ENCODE results near the gene LANCL2. TPM values are rescaled to one million over a fixed set of nuclear protein-coding genes. Genes with fewer than 3 reads are reported as not detected.

The LANCL2 gene, protein sequence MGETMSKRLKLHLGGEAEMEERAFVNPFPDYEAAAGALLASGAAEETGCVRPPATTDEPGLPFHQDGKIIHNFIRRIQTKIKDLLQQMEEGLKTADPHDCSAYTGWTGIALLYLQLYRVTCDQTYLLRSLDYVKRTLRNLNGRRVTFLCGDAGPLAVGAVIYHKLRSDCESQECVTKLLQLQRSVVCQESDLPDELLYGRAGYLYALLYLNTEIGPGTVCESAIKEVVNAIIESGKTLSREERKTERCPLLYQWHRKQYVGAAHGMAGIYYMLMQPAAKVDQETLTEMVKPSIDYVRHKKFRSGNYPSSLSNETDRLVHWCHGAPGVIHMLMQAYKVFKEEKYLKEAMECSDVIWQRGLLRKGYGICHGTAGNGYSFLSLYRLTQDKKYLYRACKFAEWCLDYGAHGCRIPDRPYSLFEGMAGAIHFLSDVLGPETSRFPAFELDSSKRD
- total RNA-seq, result 10 to 100 TPM in 2 of 4 donors, 1 to 10 TPM in 2; 6.4 to 12.8 (median 9.7) TPM

DNA sequence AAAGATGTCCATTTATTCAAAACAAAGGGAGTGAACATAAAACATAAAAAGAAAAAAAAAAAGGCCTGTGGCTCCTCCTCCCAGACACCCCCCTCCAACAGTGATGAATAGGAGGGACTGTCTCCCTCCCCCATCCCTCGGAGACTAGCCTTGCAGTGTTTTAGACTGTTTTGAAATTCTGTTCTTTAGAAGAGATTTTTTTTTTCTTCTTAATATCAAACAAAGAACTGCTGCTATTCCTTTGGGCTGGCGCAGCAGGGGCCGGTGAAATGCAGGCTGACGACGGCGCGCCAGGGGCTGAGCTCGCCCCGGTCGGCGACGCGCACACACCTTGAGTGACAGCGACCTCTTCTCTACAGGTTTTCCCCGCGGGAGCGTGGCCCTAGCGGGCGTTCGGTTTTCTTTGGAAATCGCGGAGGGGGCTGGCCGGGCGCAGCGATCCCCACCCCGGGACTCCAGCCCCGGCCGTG lies at the start of gene LANCL2:
Gene LANCL2 (plus strand): TSS at position 133 of the 470 bp plus-strand sequence. CDS start 689 bp downstream, outside the sequence.
- Histone ChIP-seq H3K27me3 (no peaks in the 10 kb centered on the region), H3K36me3 (no peaks in the 10 kb centered on the region), H3K9me3 (no peaks in the 10 kb centered on the region), H3K27ac (peak within 1 kb of the TSS; percentile 97 to 99 (median 98)), H3K4me1 (peaks cover 8 to 24% (median 14%) of the 10 kb centered on the region in 3 donors), H3K4me3 (peak within 1 kb of the TSS; percentile 73 to 92 (median 88))
- DNase-seq, result no peak
- WGBS, 2 donors, result 0 to 5% methylated on average over 11 to 14 of the region's 28 CpGs
- TF ChIP-seq, protein P1, sequence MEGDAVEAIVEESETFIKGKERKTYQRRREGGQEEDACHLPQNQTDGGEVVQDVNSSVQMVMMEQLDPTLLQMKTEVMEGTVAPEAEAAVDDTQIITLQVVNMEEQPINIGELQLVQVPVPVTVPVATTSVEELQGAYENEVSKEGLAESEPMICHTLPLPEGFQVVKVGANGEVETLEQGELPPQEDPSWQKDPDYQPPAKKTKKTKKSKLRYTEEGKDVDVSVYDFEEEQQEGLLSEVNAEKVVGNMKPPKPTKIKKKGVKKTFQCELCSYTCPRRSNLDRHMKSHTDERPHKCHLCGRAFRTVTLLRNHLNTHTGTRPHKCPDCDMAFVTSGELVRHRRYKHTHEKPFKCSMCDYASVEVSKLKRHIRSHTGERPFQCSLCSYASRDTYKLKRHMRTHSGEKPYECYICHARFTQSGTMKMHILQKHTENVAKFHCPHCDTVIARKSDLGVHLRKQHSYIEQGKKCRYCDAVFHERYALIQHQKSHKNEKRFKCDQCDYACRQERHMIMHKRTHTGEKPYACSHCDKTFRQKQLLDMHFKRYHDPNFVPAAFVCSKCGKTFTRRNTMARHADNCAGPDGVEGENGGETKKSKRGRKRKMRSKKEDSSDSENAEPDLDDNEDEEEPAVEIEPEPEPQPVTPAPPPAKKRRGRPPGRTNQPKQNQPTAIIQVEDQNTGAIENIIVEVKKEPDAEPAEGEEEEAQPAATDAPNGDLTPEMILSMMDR (IDR thresholded peaks at IDR 0.05), result no peak
- no peak for TF ChIP-seq POLR2A (IDR thresholded peaks at IDR 0.05)
- intact Hi-C loops (cut with DNase I), result no loop called here

DNA sequence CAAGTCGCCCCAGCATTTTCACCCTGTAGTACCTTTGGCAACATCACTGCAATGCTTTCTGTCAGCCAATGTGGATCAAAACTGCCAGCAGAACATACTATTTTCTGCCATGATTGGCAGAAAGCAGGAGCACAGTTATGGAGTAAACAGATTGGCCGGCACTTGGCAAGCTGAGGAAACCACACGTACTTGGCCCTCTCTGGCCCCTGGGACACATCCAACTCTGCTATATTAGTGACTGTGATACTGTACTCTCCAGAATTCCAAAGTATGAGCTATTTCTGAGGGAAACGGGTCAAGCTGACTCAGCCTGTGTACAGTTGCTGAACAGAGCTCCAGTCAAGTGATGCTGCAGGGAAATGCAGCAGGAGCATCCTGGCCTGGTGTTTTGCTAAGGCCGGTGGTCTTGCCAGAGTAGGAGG lies 39.8 kb upstream of the LANCL2 start:
- H3K27ac ChIP-seq, result no peak overlapping the region
- H3K27me3 ChIP-seq, result no peaks in the 10 kb centered on the region
- no peak overlapping the region for H3K4me3 ChIP-seq
- TF ChIP-seq POLR2A (IDR thresholded peaks at IDR 0.05), result no peak
- TF ChIP-seq, protein P1 (IDR thresholded peaks at IDR 0.05), result no peak
- peaks cover 0 to 10% (median 0%) of the 10 kb centered on the region in 3 donors for H3K4me1 ChIP-seq
- WGBS, 2 donors, result 40 to 44% methylated on average over 2 to 5 of the region's 5 CpGs
- no peaks in the 10 kb centered on the region for H3K36me3 ChIP-seq
- intact Hi-C loops (cut with DNase I), result no loop called here
- no peaks in the 10 kb centered on the region for H3K9me3 ChIP-seq
- no peak for DNase-seq

DNA sequence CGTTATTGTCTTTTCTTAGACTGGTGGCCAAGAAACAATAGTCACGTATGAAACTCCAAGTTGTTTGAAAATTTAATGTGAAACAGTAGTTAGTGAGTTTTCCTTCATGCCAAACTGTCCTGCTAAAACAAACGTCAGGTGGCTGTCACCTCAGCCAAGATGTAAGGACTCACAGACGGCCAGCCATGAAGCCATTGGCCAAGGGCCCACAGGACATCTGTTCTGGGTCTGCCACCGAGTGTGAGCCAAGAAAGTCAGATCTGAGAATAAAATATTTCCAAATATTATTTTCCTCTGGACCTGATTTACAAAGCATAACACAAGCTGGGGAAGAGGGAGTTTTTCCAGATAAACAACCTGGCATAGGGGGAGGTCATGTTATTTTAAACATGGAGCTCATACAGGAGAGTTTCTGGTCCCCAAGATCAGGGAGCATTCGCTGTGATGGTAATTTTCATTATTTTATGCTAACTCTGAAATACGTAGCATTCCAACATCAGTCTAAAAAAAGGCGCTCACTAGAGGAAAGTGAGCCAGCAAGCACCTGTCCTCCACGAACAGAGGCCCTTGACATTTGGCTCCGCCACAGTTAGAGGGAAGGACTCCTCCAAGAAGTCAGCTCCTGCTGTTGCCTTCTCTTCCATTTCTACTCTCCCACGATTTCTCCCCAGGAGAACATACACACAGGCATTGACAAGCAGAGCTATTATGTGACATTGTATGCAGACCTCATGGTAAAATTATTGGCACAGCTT lies 38.9 kb upstream of the LANCL2 start:
- no peaks in the 10 kb centered on the region for H3K36me3 ChIP-seq
- H3K4me1 ChIP-seq, result peaks cover 0 to 10% (median 0%) of the 10 kb centered on the region in 3 donors
- no peak overlapping the region for H3K27ac ChIP-seq
- no peaks in the 10 kb centered on the region for H3K27me3 ChIP-seq
- no peak for DNase-seq
- TF ChIP-seq, protein P1 (IDR thresholded peaks at IDR 0.05), result no peak
- TF ChIP-seq POLR2A (IDR thresholded peaks at IDR 0.05), result no peak
- H3K4me3 ChIP-seq, result no peak overlapping the region
- intact Hi-C loops (cut with DNase I), result no loop called here
- 54 to 61% methylated on average over 11 of the region's 11 CpGs for WGBS, 2 donors
- no peaks in the 10 kb centered on the region for H3K9me3 ChIP-seq

DNA sequence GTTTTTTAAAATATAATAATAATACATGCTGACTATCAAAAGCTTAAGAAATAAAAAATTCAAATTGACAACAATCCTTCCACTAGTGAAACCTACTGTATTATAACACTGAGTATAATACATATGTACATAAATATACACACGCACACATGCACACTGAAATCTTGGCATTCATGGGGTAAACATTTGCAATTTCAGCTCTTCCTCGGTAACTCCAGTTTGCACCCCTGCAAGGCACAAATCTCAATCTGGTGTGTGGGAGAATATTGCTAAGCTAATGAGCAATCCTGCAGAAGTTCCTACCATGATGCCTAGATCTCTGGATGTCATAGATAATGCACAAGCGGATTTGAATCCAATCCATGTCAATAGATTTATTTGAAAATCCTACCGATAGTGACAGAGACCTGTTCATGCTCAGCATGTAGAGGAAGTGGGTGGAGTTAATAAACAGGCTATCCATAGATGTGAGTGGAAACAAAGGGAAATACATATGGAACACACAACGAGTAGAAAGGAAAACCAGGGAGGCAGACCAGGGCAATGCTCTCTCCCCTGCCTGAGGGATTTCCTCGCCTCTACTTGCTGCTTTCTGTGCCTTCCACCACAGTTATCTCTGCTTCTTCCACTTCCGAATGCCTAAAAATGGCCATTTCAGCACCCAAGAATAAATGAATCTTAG lies 38.1 kb upstream of the LANCL2 start:
- Histone ChIP-seq H3K4me1 (peaks cover 0 to 10% (median 0%) of the 10 kb centered on the region in 3 donors), H3K27me3 (no peaks in the 10 kb centered on the region), H3K36me3 (no peaks in the 10 kb centered on the region), H3K9me3 (no peaks in the 10 kb centered on the region), H3K27ac (no peak overlapping the region), H3K4me3 (no peak overlapping the region)
- TF ChIP-seq POLR2A (IDR thresholded peaks at IDR 0.05), result no peak
- TF ChIP-seq, protein P1 (IDR thresholded peaks at IDR 0.05), result no peak
- WGBS, 2 donors, result 71 to 72% methylated on average over 7 of the region's 7 CpGs
- no peak for DNase-seq
- intact Hi-C loops (cut with DNase I), result no loop called here
